ENCODE results near the gene CD8B. TPM values are rescaled to one million over a fixed set of nuclear protein-coding genes. Genes with fewer than 3 reads are reported as not detected.

CD8B gene
- total RNA-seq, 2 experiments from 2014 or later = 0.75 to 1.1 TPM

DNA sequence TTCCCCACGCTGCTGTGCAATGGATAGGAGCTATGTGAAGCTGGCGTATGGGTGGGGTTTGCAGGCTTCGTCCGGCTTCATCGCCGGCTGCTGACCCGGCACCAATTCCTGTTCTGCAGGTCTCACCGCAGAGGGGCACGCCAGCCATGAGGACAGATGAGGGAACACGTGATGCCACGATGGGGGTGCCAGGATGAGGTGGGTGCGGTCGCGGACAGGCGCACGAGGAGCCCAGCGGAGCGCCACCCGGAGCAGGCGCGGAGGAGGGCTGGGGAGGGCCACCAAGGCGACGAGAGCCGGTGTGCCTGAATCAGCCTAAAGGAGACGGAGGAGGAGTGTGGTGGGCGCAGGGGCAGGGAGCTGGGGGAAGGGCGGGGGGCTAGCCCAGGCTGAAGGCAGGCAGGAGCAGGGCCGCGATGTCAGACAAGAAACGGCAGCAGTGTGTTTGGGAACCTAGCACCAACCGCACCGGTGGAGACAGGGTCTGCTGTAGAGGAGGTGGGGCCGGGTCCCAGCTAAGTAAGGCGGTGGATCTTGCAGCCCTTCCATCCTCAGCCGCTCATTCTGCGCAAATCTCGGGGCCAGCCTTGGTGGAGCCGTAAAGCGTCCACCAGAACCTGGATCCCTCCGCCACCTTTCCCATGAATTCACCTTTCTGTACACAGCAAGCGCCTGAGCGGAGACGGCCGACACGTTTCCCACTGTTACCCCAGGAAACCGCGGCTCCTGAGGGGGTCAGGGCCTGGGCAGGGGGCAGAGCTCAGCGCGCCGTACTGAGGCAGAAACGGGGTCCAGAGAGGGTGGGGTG lies 54.0 kb downstream of the CD8B start:
- ATAC-seq (ENCODE audit: poor library complexity) = peak; percentile 33
- H3K36me3 Mint-ChIP-seq (ENCODE audit: low read depth) = no peaks in the 10 kb centered on the region
- Histone ChIP-seq H3K4me3 (ENCODE audit: low read length) (peak overlapping the region; percentile 52), H3K36me3 (ENCODE audit: insufficient read depth, low read length) (no peaks in the 10 kb centered on the region), H3K9me3 (ENCODE audit: control insufficient read depth in 1 of 2, insufficient read depth in 1 of 2, low read length in 2 of 2) (peaks cover 0 to 3% of the 10 kb centered on the region in 2 experiments), H3K27me3 (ENCODE audit: control insufficient read depth in 1 of 2, insufficient read depth in 2 of 2, low read length in 2 of 2) (peaks cover 25% of the 10 kb centered on the region in 2 experiments), H3K4me1 (ENCODE audit: insufficient read depth, low read length) (peaks cover 28% of the 10 kb centered on the region), H3K27ac (ENCODE audit: low read depth in 1 of 2, low read length in 2 of 2) (no peak overlapping the region)
- ChIA-PET CTCF (interaction anchor here (0.9 kb wide), 1 partner anchor 16 kb away, joined by 3 read pairs; no protein-coding TSS in a partner anchor), POLR2A (interaction anchor here (1.1 to 1.5 kb wide), 2 partner anchors 16 to 18 kb away, joined by 3 to 6 read pairs; no protein-coding TSS in a partner anchor)
- intact Hi-C loops (cut with DNase I, micrococcal nuclease) = no loop called here
- H3K4me3 Mint-ChIP-seq = peak overlapping the region; percentile 94
- no peaks in the 10 kb centered on the region for H3K9me3 Mint-ChIP-seq
- H3K27me3 Mint-ChIP-seq = peaks cover 45% of the 10 kb centered on the region
- H3K4me1 Mint-ChIP-seq (ENCODE audit: low read depth) = peaks cover 19% of the 10 kb centered on the region
- no peak for TF ChIP-seq CTCF (IDR thresholded peaks at IDR 0.05)
- DNase-seq = peak in 4 of 14 experiments; percentile 33 to 76 (median 46)
- H3K27ac Mint-ChIP-seq = no peak overlapping the region

- DNase-seq (no peak), ATAC-seq (ENCODE audit: poor library complexity) (no peak)
- CTCF ChIA-PET = no interaction called here
- Histone ChIP-seq H3K9me3 (ENCODE audit: control insufficient read depth in 1 of 2, insufficient read depth in 1 of 2, low read length in 2 of 2) (peaks cover 0 to 3% of the 10 kb centered on the region in 2 experiments), H3K4me1 (ENCODE audit: insufficient read depth, low read length) (peaks cover 28% of the 10 kb centered on the region), H3K4me3 (ENCODE audit: low read length) (peak overlapping the region; percentile 52), H3K27me3 (ENCODE audit: control insufficient read depth in 1 of 2, insufficient read depth in 2 of 2, low read length in 2 of 2) (peaks cover 23 to 25% of the 10 kb centered on the region in 2 experiments), H3K36me3 (ENCODE audit: insufficient read depth, low read length) (no peaks in the 10 kb centered on the region), H3K27ac (ENCODE audit: low read depth in 1 of 2, low read length in 2 of 2) (no peak overlapping the region)
- H3K27me3 Mint-ChIP-seq = peaks cover 39% of the 10 kb centered on the region
- intact Hi-C loops (cut with DNase I, micrococcal nuclease) = no loop called here
- peaks cover 19% of the 10 kb centered on the region for H3K4me1 Mint-ChIP-seq (ENCODE audit: low read depth)
- H3K4me3 Mint-ChIP-seq = peak overlapping the region; percentile 94
- POLR2A ChIA-PET = interaction anchor here (1.1 kb wide), 1 partner anchor 16 kb away, joined by 3 read pairs; no protein-coding TSS in a partner anchor
- no peak for TF ChIP-seq CTCF (IDR thresholded peaks at IDR 0.05)
- no peaks in the 10 kb centered on the region for H3K9me3 Mint-ChIP-seq
- no peak overlapping the region for H3K27ac Mint-ChIP-seq
- no peaks in the 10 kb centered on the region for H3K36me3 Mint-ChIP-seq (ENCODE audit: low read depth)
These were observed 54.6 kb downstream of the CD8B start for GRCh38 chr2:86807133-86807467.

- Mint-ChIP-seq H3K9me3 (no peaks in the 10 kb centered on the region), H3K27ac (no peak overlapping the region), H3K27me3 (peaks cover 31% of the 10 kb centered on the region), H3K4me3 (peak overlapping the region; percentile 47), H3K36me3 (ENCODE audit: low read depth) (no peaks in the 10 kb centered on the region), H3K4me1 (ENCODE audit: low read depth) (peaks cover 19% of the 10 kb centered on the region)
- H3K9me3 ChIP-seq (ENCODE audit: control insufficient read depth in 1 of 2, insufficient read depth in 1 of 2, low read length in 2 of 2) = peaks cover 0 to 3% of the 10 kb centered on the region in 2 experiments
- no peak overlapping the region for H3K4me3 ChIP-seq (ENCODE audit: low read length)
- H3K4me1 ChIP-seq (ENCODE audit: insufficient read depth, low read length) = peaks cover 28% of the 10 kb centered on the region
- ATAC-seq (ENCODE audit: poor library complexity) (no peak), DNase-seq (no peak)
- POLR2A ChIA-PET = no interaction called here
- H3K27me3 ChIP-seq (ENCODE audit: control insufficient read depth in 1 of 2, insufficient read depth in 2 of 2, low read length in 2 of 2) = peaks cover 21 to 25% of the 10 kb centered on the region in 2 experiments
- TF ChIP-seq CTCF (IDR thresholded peaks at IDR 0.05) = no peak
- no peak overlapping the region for H3K27ac ChIP-seq (ENCODE audit: low read depth in 1 of 2, low read length in 2 of 2)
- intact Hi-C loops (cut with DNase I, micrococcal nuclease) = no loop called here
- H3K36me3 ChIP-seq (ENCODE audit: insufficient read depth, low read length) = no peaks in the 10 kb centered on the region
- CTCF ChIA-PET = no interaction called here
These were observed 55.4 kb downstream of the CD8B start for GRCh38 chr2:86806059-86806857.
